Fibroblast of villous mesenchyme (primary cell): Measurements from ENCODE around the gene CLCNKB. TPM values are rescaled to one million over a fixed set of nuclear protein-coding genes. Genes with fewer than 3 reads are reported as not detected.
A peak's percentile ranks its signal among the peaks of the same experiment; 100 is the strongest.

ENCODE experiments used
- DNase-seq: peaks from one replicate; pipeline ENCODE4 v3.0.0-alpha.2; 2010; ENCODE audit warnings: low read depth
- H3K4me3 ChIP-seq: 2 replicates; pipeline ENCODE4 v1.5.1; 2011; ENCODE audit warnings: low read depth, mild to moderate bottlenecking, low read length
- CTCF ChIP-seq: IDR thresholded peaks from 2 replicates; pipeline ENCODE4 v1.5.1; 2012; ENCODE audit warnings: low read depth, mild to moderate bottlenecking, low read length; ENCODE audit not compliant: insufficient read depth
- total RNA-seq: library from RNA; depleted of rRNA; stranded (reverse); fragments of >200 nt; gene quantifications from 2 replicates; pipeline ENCODE4 v1.2.3, GENCODE V29; 2012

CLCNKB gene
- total RNA-seq, 1 donor, result 0.43 TPM

- H3K4me3 ChIP-seq, result no peak overlapping the region
- DNase-seq, result no peak
- no peak for TF ChIP-seq CTCF
These were observed 44.8 kb downstream of the CLCNKB start for GRCh38 chr1:16088351-16088911.

- no peak overlapping the region for H3K4me3 ChIP-seq
- peak; percentile 33 for DNase-seq
- no peak for TF ChIP-seq CTCF
These were observed 45.4 kb downstream of the CLCNKB start for GRCh38 chr1:16088996-16089395.

GRCh38 chr1:16090076-16090826 lies 46.7 kb downstream of the CLCNKB start:
- no peak for TF ChIP-seq CTCF
- DNase-seq, result no peak
- no peak overlapping the region for H3K4me3 ChIP-seq

GRCh38 chr1:16091296-16091695 lies 47.7 kb downstream of the CLCNKB start:
- no peak for DNase-seq
- no peak for TF ChIP-seq CTCF
- no peak overlapping the region for H3K4me3 ChIP-seq

GRCh38 chr1:16092097-16092922 lies 48.7 kb downstream of the CLCNKB start:
- DNase-seq, result no peak
- no peak overlapping the region for H3K4me3 ChIP-seq
- TF ChIP-seq CTCF, result no peak

GRCh38 chr1:16092923-16093511 lies 49.4 kb downstream of the CLCNKB start:
- TF ChIP-seq CTCF, result no peak
- no peak for DNase-seq
- H3K4me3 ChIP-seq, result no peak overlapping the region
